GM10248 (cell line): ENCODE data around the gene KCNK17.
A peak's percentile ranks its signal among the peaks of the same experiment; 100 is the strongest.

Experiments used
- CTCF ChIA-PET: fragments of 300-600 bp; sonication (Branson Sonifier 250); formaldehyde crosslinking; extraction: SDS; loops from one replicate; lab custom pipeline; 2021; ENCODE audit warnings: antibody characterized with exemption; lab: Yijun Ruan, JAX
- POLR2A ChIA-PET: fragments of 350-650 bp; sonication (Branson Sonifier 250); formaldehyde crosslinking; extraction: SDS; loops from one replicate; lab custom pipeline; 2020; ENCODE audit warnings: antibody characterized with exemption; lab: Yijun Ruan, JAX
- DNase-seq: peaks from one replicate; pipeline ENCODE4 v3.0.0; 2012; ENCODE audit errors: extremely low spot score
- CTCF ChIP-seq: IDR thresholded peaks from 2 replicates; pipeline ENCODE4 v1.5.1; 2012; ENCODE audit warnings: mild to moderate bottlenecking, low read depth; ENCODE audit errors: extremely low read depth, missing control alignments, control extremely low read depth

KCNK17 gene

GRCh38 chr6:39353698-39354315 is 39.6 kb upstream of the KCNK17 start:
- ChIA-PET CTCF (interaction anchor here (1.0 to 1.6 kb wide), 6 partner anchors 12 to 482 kb away, joined by 3 to 5 read pairs (median 3); no protein-coding TSS in a partner anchor), POLR2A (no interaction called here)
- DNase-seq = no peak
- no peak for TF ChIP-seq CTCF

- no peak for TF ChIP-seq CTCF
- CTCF ChIA-PET = interaction anchor here (0.9 to 1.4 kb wide), 6 partner anchors 7 to 1561 kb away, joined by 3 to 4 read pairs (median 3); no protein-coding TSS in a partner anchor
- no peak for DNase-seq
- POLR2A ChIA-PET = no interaction called here
Observed at GRCh38 chr6:39350723-39351505, 36.7 kb upstream of the KCNK17 start.

GRCh38 chr6:39348740-39349139 is 34.5 kb upstream of the KCNK17 start:
- POLR2A ChIA-PET = no interaction called here
- CTCF ChIA-PET = interaction anchor here (0.8 to 2.1 kb wide), 10 partner anchors 9 to 1678 kb away, joined by 3 to 12 read pairs (median 6); no protein-coding TSS in a partner anchor

GRCh38 chr6:39347906-39348585 is 33.8 kb upstream of the KCNK17 start:
- DNase-seq = peak; percentile 82
- TF ChIP-seq CTCF = peak; percentile 88
- POLR2A ChIA-PET = no interaction called here
- CTCF ChIA-PET = interaction anchor here (1.0 to 2.1 kb wide), 11 partner anchors 10 to 1564 kb away, joined by 3 to 12 read pairs (median 5); no protein-coding TSS in a partner anchor

More at GRCh38 chr6:39348740-39349139, 34.5 kb upstream of the KCNK17 start:
- DNase-seq = no peak
- no peak for TF ChIP-seq CTCF

- CTCF ChIA-PET = interaction anchor here (0.7 to 2.0 kb wide), 13 partner anchors 8 to 1565 kb away, joined by 3 to 7 read pairs (median 5); no protein-coding TSS in a partner anchor
- POLR2A ChIA-PET = no interaction called here
- TF ChIP-seq CTCF = no peak
- DNase-seq = no peak
Observed at GRCh38 chr6:39347206-39347605, 33.0 kb upstream of the KCNK17 start.

GRCh38 chr6:39344821-39345280 is 30.6 kb upstream of the KCNK17 start:
- ChIA-PET CTCF (interaction anchor here (2.1 kb wide), 1 partner anchor 17 kb away, joined by 6 read pairs; no protein-coding TSS in a partner anchor), POLR2A (no interaction called here)
- no peak for DNase-seq
- TF ChIP-seq CTCF = no peak
